Adrenal gland (tissue), 12 donors: Measurements from ENCODE around the gene ACADS. TPM values are rescaled to one million over a fixed set of nuclear protein-coding genes. Genes with fewer than 3 reads are reported as not detected.

Source experiments
- DNase-seq, 7 donors: peaks; one replicate each; pipeline ENCODE4 v3.0.0-alpha.2; 2019 to 2020
- H3K27ac ChIP-seq, 5 donors: fragments of 200-600 bp; sonication (generic) in 4 of 5; 1 replicate in 3 of 5; 2 replicates in 2 of 5; pipeline versions ENCODE4 v1.5.1 to v1.8.0; 2016 to 2020; ENCODE audit warnings: mild to moderate bottlenecking in 1 of 5
- H3K27me3 ChIP-seq: fragments of 200-600 bp; 2 replicates; pipeline ENCODE4 v1.8.0; 2021
- H3K36me3 ChIP-seq, 2 donors: fragments of 200-600 bp; replicated peaks in 1 of 2; 1 replicate in 1 of 2; 2 replicates in 1 of 2; pipeline versions ENCODE4 v1.5.1 to v1.8.0; 2018 to 2022
- H3K4me1 ChIP-seq, 2 donors: fragments of 200-600 bp; replicated peaks in 1 of 2; 1 replicate in 1 of 2; 2 replicates in 1 of 2; pipeline versions ENCODE4 v1.5.1 to v1.8.0; 2018 to 2021
- H3K4me3 ChIP-seq, 4 donors: fragments of 200-600 bp; sonication (generic) in 3 of 4; one replicate each; pipeline ENCODE4 v1.5.1; 2016 to 2018
- H3K9me3 ChIP-seq, 3 donors: fragments of 200-600 bp; sonication (generic) in 1 of 3; replicated peaks in 1 of 3; 1 replicate in 2 of 3; 2 replicates in 1 of 3; pipeline versions ENCODE4 v1.5.1 to v1.8.0; 2016 to 2021
- CTCF ChIP-seq, 6 experiments: fragments of 450-650 bp in 4 of 6; fragments of 200-600 bp in 2 of 6; sonication (generic) in 1 of 6; IDR thresholded peaks; 1 replicate in 5 of 6; 2 replicates in 1 of 6; pipeline versions ENCODE4 v1.5.1 to v1.8.0; 2016 to 2021; ENCODE audit warnings: antibody characterized with exemption in 6 of 6, mild to moderate bottlenecking in 2 of 6, moderate library complexity in 1 of 6
- POLR2A ChIP-seq, 2 donors: fragments of 450-650 bp; IDR thresholded peaks; one replicate each; pipeline ENCODE4 v1.6.1; 2017; ENCODE audit warnings: antibody characterized with exemption in 2 of 2, mild to moderate bottlenecking in 2 of 2, moderate library complexity in 1 of 2
- WGBS, 4 donors: extraction: QIAGEN DNeasy Blood & Tissue Kit in 2 of 4; methylation state at CpG; one replicate each; pipeline versions ENCODE4 v1.1.5 to v1.1.7; 2013 to 2017; 5-methylcytosine and 5-hydroxymethylcytosine counted together
- intact Hi-C, 2 donors: fragments of 100-400 bp; cut with DNase I; formaldehyde crosslinking; loops; one replicate each; pipeline versions ENCODE4 v1.14.1 to v1.15.0; 2022 to 2023
- polyA plus RNA-seq, 3 donors: library from polyadenylated mRNA; stranded (reverse); fragments of 200-250 nt in 2 of 3; fragments of 350-450 nt in 1 of 3; fragmentation: Illumina TruSeq in 1 of 3; extraction: RNeasy Lipid Tissue Mini Kit (QIAGEN cat#74804) in 1 of 3; gene quantifications; one replicate each; pipeline ENCODE4 v1.2.3, GENCODE V29; 2013 to 2014
- total RNA-seq, 9 donors: library from RNA; depleted of rRNA in 4 of 9; stranded (reverse); fragments of >200 nt in 4 of 9; fragments of 120-200 nt in 1 of 9; fragmentation: NEBNext Ultra II Directional in 1 of 9; extraction: Animal tissue kit (Norgen Biotek cat#: 25700) in 1 of 9; gene quantifications; one replicate each; pipeline versions ENCODE4 v1.1.0 to v1.2.4, GENCODE V29; 2013 to 2023
- donor health status: healthy with polysubstance abuse.
- donor health status: Bipolar disorder and iron deficiency.
- donor health status: DM: yes; HTN: yes; CAD: no.
- donor health status: DM: no; HTN: no; CAD: no.
- donor health status: DM: no; HTN: no; CAD: no.
- donor health status: DM: yes; HTN: yes; CAD: no.

Gene ACADS
- total and polyA plus RNA-seq, 12 donors, result 6.2 to 179 (median 81.0) TPM

- Histone ChIP-seq H3K9me3 (no peaks in the 10 kb centered on the region), H3K27ac (no peak overlapping the region), H3K27me3 (no peaks in the 10 kb centered on the region), H3K4me1 (peaks cover 27 to 29% of the 10 kb centered on the region in 2 donors), H3K36me3 (peaks cover 0 to 22% of the 10 kb centered on the region in 2 donors), H3K4me3 (no peak overlapping the region)
- intact Hi-C loops, result no loop called here
- TF ChIP-seq CTCF (IDR thresholded peaks at IDR 0.05), result no peak
- no peak for TF ChIP-seq POLR2A (IDR thresholded peaks at IDR 0.05)
- WGBS, 4 donors, result 78 to 87% (median 80%) methylated on average over 1 of the region's 1 CpG
- DNase-seq, result peak in 1 of 7 donors; percentile 13
Observed at GRCh38 chr12:120705618-120706017, 20.0 kb upstream of the ACADS start.

- Histone ChIP-seq H3K36me3 (peaks cover 0 to 18% of the 10 kb centered on the region in 2 donors), H3K27ac (no peak overlapping the region), H3K4me3 (no peak overlapping the region), H3K27me3 (no peaks in the 10 kb centered on the region), H3K9me3 (no peaks in the 10 kb centered on the region), H3K4me1 (peaks cover 27 to 31% of the 10 kb centered on the region in 2 donors)
- DNase-seq, result no peak
- intact Hi-C loops, result no loop called here
- 66 to 83% (median 77%) methylated on average over 5 of the region's 5 CpGs for WGBS, 4 donors
- no peak for TF ChIP-seq POLR2A (IDR thresholded peaks at IDR 0.05)
- TF ChIP-seq CTCF (IDR thresholded peaks at IDR 0.05), result no peak
Observed at GRCh38 chr12:120706029-120706428, 19.6 kb upstream of the ACADS start.

DNA sequence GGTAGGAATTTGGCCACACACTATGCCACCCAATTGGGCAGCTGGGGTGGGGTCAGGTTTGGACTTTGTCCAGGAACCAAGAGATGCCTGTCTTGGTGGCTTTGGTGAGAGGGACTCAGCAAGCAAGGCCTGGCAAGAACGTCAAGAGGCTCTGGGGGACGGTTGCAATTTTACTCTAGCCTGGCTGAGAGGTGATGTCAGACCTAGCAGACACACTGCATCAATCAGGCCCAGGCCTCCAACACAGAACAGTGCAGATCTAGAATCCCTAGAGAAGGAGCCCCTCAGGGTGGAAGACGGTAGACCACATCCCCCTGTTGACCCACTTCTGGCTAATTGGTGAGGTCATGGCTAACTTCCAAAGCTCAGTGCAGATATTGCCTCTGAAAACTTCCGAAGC lies 17.0 kb upstream of the ACADS start:
- peaks cover 18 to 31% of the 10 kb centered on the region in 2 donors for H3K4me1 ChIP-seq
- WGBS, 4 donors, result 62 to 84% (median 63%) methylated on average over 4 of the region's 4 CpGs
- no peak overlapping the region for H3K4me3 ChIP-seq
- H3K9me3 ChIP-seq, result no peaks in the 10 kb centered on the region
- no peaks in the 10 kb centered on the region for H3K27me3 ChIP-seq
- intact Hi-C loops, result no loop called here
- peaks cover 0 to 5% of the 10 kb centered on the region in 2 donors for H3K36me3 ChIP-seq
- TF ChIP-seq POLR2A (IDR thresholded peaks at IDR 0.05) (no peak), CTCF (IDR thresholded peaks at IDR 0.05) (no peak)
- H3K27ac ChIP-seq, result peak overlapping the region in 1 of 5 donors; percentile 23
- no peak for DNase-seq

DNA sequence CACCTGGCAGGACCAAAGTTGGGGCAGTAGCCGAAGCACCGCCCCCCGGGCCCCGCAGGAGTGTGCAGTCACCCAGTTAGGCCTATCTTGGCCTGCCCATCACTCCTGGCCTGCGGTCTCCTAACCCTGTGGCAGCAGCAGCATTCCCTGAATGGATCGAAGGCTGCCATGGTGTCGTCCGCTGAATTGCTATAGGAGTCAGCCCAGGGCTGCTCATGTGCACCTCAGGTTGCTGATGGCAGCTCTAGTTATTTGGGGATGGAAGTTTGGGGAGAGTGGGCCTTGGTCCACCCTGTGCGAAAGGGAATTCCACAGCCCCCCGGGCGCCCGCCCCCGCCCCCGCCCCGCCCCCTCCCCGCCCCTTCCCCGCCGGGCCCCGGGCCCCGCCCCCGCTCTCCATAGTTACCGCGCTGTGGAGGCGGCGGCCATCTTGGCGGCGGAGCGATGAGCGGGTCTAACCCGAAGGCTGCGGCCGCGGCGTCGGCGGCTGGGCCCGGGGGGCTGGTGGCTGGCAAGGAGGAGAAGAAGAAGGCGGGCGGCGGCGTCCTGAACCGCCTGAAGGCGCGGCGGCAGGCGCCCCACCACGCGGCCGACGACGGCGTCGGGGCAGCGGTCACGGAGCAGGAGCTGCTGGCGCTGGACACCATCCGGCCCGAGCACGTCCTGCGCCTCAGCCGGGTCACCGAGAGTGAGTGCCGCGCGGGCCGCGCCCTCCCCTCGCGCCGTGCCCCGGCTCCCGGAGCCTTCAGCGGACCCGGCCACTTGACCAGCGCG lies 15.4 kb upstream of the ACADS start, which contains the start of gene UNC119B:
Gene UNC119B (plus strand): TSS at position 428 of the 774 bp plus-strand sequence. CDS start 17 bp downstream, at position 445.
- H3K9me3 ChIP-seq, result no peaks in the 10 kb centered on the region
- peak in 6 of 7 donors; percentile 61 to 74 (median 70) for DNase-seq
- H3K4me3 ChIP-seq, result peak within 1 kb of the TSS; percentile 48 to 94 (median 76)
- peaks cover 0 to 18% of the 10 kb centered on the region in 2 donors for H3K36me3 ChIP-seq
- TF ChIP-seq POLR2A (IDR thresholded peaks at IDR 0.05) (peak in 1 of 2 donors; percentile 28), CTCF (IDR thresholded peaks at IDR 0.05) (no peak)
- intact Hi-C loops, result loop anchor here (5.0 to 10.0 kb wide), 3 partner anchors 63 to 128 kb away; partner anchors contain the start of gene POP5 (in 2 of the 2)
- H3K27ac ChIP-seq, result peak within 1 kb of the TSS; percentile 34 to 92 (median 82)
- H3K27me3 ChIP-seq, result no peaks in the 10 kb centered on the region
- 0 to 1% (median 0%) methylated on average over 8 to 70 of the region's 76 CpGs for WGBS, 4 donors
- peaks cover 11 to 25% of the 10 kb centered on the region in 2 donors for H3K4me1 ChIP-seq
